NCI-H2029 (cell line): ENCODE measurements around the gene TECTA.
"Not testable (repeated sequence)": the region's sequence is repeated elsewhere in the genome, so short reads cannot be mapped to it uniquely, and the experiment has no call there.

Experiments
- DNase-seq: peaks from one replicate; lab custom pipeline; 2025; lab: John Stamatoyannopoulos, UW

The TECTA gene

GRCh38 chr11:121231576-121232278, 130.7 kb downstream of the TECTA start:
- DNase-seq, result no peak

- no peak for DNase-seq
Observed at GRCh38 chr11:121235057-121235456, 134.0 kb downstream of the TECTA start.

- DNase-seq, result no peak
Observed at GRCh38 chr11:121236115-121237001, 135.3 kb downstream of the TECTA start.

GRCh38 chr11:121237247-121237646, 136.2 kb downstream of the TECTA start:
- DNase-seq, result not testable (repeated sequence)

- no peak for DNase-seq
Observed at GRCh38 chr11:121237686-121238658, 136.9 kb downstream of the TECTA start.

GRCh38 chr11:121238956-121239355, 137.9 kb downstream of the TECTA start:
- no peak for DNase-seq

GRCh38 chr11:121240001-121240400, 139.0 kb downstream of the TECTA start:
- not testable (repeated sequence) for DNase-seq

GRCh38 chr11:121240650-121241303, 139.7 kb downstream of the TECTA start:
- no peak for DNase-seq
